GM12874 (cell line): ENCODE results near the gene VPS37B.

Source experiments
- TF ChIP-seq, protein P1 (sequence below): IDR thresholded peaks from 2 replicates; pipeline ENCODE4 v1.5.1; 2011; ENCODE audit warnings: low read depth, mild to moderate bottlenecking, control low read depth, low read length, moderate library complexity; ENCODE audit not compliant: insufficient read depth

The VPS37B gene

DNA sequence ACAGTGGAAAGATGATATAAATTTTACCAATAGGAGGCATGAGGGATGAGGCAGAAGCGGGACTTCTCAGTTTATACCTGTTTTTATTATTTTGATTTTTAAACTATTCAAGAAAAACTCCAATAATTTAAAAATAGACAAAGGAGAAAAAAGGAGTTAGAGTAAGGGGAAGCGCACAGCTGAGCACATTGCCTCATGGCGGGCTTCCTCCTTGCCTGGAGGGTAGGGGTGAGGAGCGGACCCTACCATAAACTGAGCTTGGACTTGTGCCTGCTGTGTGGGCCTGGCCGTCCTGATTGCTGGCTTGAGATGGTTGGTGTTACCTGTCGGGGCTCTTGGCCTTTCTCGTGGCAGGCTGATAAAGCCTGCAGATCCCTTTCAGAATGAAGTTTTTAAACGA, 75.8 kb downstream of the VPS37B start:
- TF ChIP-seq, protein P1, sequence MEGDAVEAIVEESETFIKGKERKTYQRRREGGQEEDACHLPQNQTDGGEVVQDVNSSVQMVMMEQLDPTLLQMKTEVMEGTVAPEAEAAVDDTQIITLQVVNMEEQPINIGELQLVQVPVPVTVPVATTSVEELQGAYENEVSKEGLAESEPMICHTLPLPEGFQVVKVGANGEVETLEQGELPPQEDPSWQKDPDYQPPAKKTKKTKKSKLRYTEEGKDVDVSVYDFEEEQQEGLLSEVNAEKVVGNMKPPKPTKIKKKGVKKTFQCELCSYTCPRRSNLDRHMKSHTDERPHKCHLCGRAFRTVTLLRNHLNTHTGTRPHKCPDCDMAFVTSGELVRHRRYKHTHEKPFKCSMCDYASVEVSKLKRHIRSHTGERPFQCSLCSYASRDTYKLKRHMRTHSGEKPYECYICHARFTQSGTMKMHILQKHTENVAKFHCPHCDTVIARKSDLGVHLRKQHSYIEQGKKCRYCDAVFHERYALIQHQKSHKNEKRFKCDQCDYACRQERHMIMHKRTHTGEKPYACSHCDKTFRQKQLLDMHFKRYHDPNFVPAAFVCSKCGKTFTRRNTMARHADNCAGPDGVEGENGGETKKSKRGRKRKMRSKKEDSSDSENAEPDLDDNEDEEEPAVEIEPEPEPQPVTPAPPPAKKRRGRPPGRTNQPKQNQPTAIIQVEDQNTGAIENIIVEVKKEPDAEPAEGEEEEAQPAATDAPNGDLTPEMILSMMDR = no peak

DNA sequence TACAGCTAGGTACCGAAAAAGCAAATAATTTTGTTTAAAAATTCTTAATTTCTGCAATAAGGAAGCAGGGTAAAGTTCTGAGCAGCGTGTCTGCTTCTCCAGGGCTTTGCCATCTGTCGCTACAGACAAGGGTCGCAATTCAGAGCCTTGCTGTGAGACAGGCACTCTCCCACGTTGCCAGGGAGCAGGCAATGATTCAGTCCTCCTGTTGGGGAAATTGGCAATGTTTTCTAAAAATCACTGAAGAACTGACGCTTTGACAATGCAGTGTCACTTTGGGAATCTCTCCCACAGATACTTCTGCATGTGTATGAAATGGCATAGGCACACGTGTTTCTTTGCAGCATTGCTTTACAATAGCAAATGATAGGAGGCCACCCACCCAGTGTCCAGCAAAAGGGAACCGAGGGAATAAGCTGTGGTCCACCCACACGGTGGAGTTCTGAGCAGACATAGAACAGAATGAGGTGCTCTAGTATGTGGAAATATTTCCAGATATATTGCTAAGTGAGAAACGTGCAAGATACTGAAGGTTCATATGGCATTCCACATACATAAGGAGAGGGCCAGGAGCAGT, 76.6 kb downstream of the VPS37B start:
- TF ChIP-seq, protein P1 = no peak
